DMS53 (cell line): Measurements from ENCODE around the gene PGBD4.
"Not testable (repeated sequence)": the region's sequence is repeated elsewhere in the genome, so short reads cannot be mapped to it uniquely, and the experiment has no call there.

Experiments
- DNase-seq: peaks from one replicate; lab custom pipeline; 2025; lab: John Stamatoyannopoulos, UW

The PGBD4 gene

DNA sequence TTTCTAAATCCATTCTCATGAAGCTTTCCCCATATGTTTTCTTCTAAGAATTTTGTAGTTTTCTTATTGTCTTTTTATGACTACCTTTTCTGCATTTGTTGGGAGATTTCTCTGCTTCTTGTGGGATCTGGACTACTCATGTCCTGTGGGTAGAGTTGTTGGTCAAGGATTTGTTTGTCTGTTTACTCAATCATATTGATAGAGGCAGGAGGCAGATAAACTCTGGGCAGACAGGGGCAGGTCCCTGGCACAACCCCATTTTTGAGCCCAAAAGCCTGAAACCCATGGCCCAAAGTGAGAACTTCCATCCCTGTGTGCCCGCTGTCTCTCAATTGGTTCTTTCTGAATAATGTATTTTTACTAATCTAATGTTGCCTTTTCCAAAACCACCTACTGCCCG is 12.3 kb downstream of the PGBD4 start:
- no peak for DNase-seq

DNA sequence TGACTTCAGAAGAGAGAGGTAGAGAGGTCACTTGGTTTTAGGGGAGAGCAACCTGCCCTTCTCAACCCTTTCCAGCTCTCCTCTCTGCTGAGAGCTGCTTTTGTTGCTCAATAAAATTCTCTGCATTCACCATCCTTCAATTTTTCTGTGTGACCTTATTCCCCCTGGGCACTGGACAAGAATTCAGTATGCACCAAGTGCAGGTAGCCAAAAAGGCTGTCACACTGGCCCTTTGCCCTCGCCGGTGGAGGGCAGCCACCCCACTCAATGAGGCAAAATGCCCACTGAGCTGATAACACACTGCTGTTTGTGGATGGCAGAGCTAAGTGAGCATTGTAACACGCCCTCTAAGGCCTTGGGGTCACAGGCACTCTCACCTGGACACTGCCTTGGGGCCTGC is 12.9 kb downstream of the PGBD4 start:
- no peak for DNase-seq

DNA sequence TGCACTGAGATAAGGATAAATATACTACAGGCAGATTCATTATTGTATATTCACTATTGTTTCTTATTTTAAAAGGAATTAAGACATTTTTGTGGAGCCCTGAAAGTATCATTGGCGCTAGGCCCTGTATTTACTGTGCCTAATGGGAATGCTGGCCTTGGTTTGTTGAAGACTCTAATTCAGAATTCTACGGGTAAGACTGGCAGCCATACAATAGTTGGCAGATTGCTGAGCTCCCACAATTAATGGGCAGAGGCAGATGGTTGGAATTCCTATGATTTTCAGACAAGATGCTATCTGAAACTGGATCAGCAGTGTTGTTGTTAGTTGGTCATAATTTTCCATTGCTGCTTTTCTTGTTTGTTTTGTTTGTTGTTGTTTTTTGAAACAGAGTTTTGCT is 14.7 kb downstream of the PGBD4 start:
- no peak for DNase-seq

DNA sequence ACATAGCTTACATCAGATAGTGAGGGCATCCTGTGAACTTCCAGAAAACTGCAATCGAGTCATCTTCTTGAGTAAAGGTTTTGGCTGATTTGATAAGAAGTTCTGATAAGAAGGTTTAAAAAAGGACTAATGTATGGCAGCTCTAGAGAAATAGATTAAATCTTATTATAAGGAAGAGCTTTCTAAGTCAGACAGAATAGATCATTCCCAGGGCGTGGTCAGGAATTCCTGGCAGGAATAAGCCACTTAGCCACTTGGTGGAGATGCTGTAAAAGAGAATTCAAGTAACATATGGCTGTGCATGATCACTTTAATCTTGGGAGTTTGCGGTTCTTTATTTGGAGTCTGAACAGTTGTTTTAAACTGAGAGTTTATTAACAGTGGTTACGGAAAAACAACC is 17.4 kb downstream of the PGBD4 start:
- no peak for DNase-seq

DNA sequence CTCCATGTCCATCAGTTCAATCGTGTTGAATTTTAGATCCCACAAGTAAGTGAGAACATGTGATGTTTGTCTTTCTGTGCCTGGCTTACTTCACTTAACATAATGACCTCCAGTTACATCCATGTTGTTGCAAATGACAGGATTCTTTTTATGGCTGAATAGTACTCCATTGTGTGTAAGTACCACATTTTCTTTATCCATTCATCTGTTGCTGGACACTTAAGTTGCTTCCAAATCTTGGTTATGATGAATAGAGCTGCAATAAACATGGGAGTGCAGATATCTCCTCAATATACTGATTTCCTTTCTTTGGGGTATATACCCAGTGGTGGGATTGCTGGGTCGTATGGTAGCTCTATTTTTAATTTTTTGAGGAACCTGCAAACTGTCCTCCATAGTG is 18.5 kb downstream of the PGBD4 start:
- DNase-seq, result not testable (repeated sequence)

DNA sequence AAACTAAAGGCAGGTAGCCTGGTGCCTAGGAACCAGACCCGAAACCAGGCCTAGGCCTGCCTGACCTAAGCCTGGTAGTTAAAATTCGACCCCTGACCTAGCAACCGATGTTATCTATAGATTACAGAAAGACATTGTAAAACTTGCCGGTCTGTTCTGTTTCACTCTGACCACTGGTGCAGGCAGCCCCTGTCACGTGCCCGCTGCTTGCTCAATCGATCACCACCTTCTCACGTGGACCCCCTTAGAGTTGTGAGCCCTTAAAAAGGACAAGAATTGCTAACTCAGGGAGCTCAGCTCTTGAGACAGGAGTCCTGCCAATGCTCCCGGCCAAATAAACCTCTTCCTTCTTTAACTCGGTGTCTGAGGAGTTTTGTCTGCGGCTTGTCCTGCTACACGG is 19.9 kb downstream of the PGBD4 start:
- not testable (repeated sequence) for DNase-seq

DNA sequence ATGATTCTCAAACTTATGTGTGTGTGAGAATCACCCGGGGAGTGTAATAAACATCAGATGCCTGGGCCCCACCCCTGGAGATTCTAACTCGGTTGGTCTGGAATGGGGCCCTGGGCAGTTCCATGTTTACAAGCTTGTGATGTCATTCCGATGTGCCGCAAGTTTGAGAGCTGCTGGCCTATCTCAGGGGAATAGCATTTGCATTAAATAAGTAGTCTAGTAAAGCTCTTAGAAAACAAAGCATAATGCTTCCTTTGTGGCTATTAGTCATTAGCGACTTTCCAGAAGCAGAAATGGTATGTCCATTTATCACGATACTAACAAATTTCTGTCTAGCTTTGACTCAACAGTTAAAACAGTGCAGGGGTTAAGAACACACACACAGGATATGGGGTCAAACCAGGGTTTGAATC is 20.9 kb downstream of the PGBD4 start:
- DNase-seq, result no peak

DNA sequence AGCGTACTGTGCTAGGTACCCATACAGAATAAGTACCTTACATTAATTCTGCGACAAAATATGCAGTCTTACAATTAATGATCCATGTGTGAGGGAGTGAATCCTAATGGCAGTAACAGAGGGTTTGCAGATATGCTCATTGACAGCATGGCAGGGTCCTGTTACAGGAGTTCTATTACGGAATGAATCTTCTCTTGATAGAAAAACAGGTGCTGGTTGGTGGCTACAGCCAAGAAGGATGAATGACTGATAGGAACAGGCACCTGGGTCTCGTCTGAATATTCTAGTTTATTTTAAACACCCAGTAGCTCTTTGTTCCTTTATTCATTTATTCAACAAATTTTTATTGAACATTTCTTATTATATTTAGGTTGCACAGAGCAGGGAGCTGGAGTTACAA is 22.8 kb downstream of the PGBD4 start:
- DNase-seq, result no peak

DNA sequence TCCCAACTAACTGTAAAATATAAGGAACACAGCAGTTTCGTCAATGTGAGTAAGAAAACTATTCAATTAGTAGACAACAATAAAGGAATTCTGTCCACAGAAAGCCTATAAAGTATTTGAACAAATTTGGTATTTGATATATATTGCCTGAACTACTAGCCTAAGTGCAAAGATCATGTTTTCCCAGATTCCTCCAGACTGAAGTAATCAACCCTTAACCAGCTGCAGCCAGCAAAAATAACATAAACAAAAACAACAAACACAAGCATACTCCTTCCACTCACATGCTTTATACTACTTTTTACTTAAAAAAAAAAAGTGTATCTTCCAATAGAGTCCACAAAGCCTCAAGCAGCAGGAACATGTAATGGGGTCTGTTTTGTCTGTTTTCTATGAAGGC is 24.1 kb downstream of the PGBD4 start:
- no peak for DNase-seq

DNA sequence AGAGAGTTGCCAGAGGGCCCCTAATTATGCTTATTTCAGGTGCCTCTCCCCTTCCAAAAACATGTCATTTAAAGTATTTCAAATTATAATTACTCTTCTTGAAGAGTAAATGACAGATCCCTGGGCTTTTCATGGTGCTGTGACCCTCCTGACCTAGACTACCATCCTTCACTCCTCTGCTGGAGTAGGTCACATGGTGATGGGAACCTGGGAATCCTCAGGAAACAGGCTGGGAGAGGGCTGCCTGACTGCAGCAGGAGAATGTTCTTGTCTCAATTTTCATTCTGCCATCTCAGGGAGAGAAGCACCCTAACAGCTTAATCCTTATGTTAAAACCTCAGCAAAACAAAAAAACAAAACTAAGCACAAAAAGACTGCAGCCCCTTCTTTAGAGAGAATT is 24.6 kb downstream of the PGBD4 start:
- DNase-seq, result no peak

DNA sequence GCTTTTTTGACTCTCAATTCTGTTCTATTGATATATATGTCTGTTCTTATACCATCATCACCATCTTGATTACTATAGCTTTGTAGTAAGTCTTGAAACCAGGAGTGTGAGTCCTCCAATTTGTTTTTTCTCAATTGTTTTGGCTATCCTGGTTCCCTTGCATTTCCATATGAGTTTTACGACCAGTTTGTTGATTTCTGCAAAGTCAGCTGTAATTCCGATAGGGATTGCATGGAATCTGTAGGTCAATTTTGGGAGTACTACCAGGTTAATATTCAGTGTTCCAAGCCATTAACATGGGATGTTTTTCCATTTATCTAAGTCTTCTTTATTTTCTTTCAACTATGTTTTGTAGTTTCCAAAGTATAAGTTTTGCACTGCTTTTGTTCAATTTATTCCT is 27.0 kb downstream of the PGBD4 start:
- DNase-seq, result no peak

DNA sequence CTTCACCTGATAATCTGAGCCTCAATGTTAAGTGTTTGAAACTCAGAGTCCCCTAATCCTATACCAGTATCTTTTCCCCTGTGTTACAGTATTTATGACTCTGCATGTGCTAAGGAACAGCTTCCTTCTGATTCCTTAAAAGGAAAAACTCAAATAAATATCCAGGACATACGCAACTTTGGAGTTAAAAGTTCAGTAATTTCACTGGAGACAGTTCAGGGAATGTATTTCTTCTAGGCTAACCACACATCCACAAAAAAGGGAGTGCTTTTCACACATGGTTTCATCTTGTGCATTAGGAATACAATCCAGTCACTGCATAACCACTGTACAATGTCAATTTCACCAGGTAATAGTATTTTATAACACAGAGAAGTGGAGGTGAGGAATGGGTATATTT is 31.0 kb downstream of the PGBD4 start:
- no peak for DNase-seq

DNA sequence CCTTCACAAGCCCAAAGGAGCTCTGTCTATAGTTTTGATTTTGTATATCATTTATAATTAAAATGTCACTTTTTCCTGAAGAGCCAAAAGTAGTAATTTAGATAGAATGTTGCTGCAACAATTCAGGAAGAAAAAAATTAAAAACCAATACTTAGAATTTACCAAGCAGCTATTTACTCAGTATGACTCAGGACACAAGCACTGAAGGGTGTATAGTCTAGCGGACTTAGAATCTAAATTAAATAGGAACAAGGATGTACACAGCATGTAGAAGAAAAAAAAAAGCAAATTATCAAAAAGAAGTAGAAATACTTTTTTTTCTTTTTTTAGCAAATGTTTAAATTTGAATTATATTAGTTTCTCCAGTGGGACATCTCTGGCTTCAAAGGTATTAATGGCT is 31.6 kb downstream of the PGBD4 start:
- peak; percentile 2 for DNase-seq

DNA sequence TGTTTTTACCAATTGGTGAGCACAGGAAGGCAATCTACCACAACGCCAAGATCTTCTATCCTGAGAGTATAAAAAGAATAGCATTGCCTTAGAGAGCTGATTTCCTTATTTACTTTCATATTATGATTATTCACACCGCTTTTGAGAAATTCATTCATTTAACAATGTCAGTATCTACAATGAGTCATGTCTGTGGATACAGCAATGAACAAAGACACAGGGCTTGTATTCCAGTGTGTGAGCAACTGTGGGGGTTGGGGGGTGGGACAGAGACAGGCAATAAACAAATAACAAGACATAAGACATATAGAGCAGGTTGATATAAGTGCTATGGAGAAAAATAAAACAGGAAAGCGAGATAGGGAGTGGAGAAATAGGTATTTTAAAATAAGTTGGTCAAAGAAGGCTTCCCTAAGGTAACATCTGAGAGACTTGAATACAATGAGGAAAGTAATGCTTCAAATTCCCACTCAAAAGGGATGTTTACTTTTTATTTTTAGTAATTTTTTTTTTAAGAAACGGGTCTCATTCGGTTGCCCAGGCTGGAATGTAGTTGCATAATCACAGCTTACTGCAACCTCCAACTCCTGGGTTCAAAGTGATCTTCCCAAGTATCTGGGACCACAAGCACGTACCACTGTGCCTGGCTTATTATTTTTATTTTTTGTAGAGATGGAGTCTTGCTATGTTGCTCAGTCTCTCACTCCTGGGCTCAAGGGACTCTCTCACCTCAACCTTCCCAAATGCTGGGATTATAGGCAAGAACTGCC is 45.7 kb downstream of the PGBD4 start:
- peak; percentile 72 for DNase-seq

DNA sequence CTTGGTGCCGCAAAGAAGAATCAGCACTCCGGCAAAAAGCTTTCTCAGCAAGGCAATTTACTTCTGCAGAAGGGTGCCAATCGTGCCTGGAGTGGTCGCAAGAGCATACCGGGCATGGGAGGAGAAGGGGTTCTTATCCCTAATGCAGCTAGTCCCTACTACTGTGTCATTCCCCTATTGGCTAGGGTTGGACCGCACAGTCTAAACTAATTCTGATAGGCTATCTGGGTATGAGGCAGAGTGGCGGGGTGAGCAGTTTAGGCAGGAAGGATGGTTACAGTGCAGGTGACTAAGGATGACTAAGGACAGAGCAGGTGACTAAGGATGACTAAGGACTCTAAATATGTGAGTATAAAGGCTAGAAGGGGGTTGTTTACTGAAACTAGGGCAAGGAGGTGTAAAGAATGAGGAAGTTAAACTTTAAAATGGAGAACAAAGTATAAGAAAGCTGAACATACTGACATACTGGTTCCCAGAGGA is 52.9 kb downstream of the PGBD4 start:
- DNase-seq, result peak; percentile 49

DNA sequence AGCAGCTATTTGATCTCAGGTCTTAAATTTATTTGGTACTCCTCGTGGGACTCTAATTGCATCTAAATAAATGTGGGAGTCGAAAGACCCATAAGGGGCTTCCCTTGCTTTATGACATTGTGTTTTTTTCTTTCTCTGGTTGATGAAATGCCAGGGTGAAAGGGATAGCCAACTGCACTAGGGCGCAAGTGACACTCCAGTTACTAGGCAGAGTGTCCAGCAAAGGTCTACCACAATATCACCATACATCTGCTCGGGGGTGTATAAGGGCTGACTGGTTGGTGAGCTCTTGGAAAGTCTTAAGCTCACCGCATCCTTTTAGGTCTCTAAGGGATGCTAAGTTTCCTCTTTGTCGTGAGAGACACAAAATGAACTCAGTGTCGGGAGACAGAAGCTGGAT is 54.0 kb downstream of the PGBD4 start:
- no peak for DNase-seq
